H9 (cell line): ENCODE results near the gene C2CD4A. TPM values are rescaled to one million over a fixed set of nuclear protein-coding genes. Genes with fewer than 3 reads are reported as not detected.

Experiments used
- DNase-seq: peaks from one replicate; pipeline ENCODE4 v3.0.0-alpha.2; 2017
- H2AFZ ChIP-seq: one replicate; pipeline ENCODE4 v1.6.1; 2013; ENCODE audit warnings: mild to moderate bottlenecking, low read length, control low read depth, moderate library complexity
- H2AK5ac ChIP-seq: 2 replicates; pipeline ENCODE4 v1.6.1; 2013; ENCODE audit warnings: low read length, control low read depth, mixed read lengths; ENCODE audit not compliant: insufficient read length
- H2BK120ac ChIP-seq: one replicate; pipeline ENCODE4 v1.6.1; 2013; ENCODE audit warnings: low read depth, mild to moderate bottlenecking, low read length, control low read depth, inconsistent platforms; ENCODE audit not compliant: poor library complexity, severe bottlenecking
- H2BK12ac ChIP-seq: 2 replicates; pipeline ENCODE4 v1.6.1; 2013; ENCODE audit warnings: low read length, control low read depth, mixed read lengths, low read depth; ENCODE audit not compliant: insufficient read length
- H2BK15ac ChIP-seq: 2 replicates; pipeline ENCODE4 v1.6.1; 2013; ENCODE audit warnings: low read depth, low read length, control low read depth
- H2BK20ac ChIP-seq: one replicate; pipeline ENCODE4 v1.6.1; 2013; ENCODE audit warnings: low read depth, mild to moderate bottlenecking, low read length, control low read depth, inconsistent platforms; ENCODE audit not compliant: poor library complexity, severe bottlenecking
- H2BK5ac ChIP-seq: 2 replicates; pipeline ENCODE4 v1.6.1; 2013; ENCODE audit warnings: low read length, control low read depth, mixed read lengths; ENCODE audit not compliant: insufficient read length
- H3K14ac ChIP-seq: 2 replicates; pipeline ENCODE4 v1.6.1; 2013; ENCODE audit warnings: low read length, control low read depth; ENCODE audit not compliant: insufficient read depth
- H3K18ac ChIP-seq: 2 replicates; pipeline ENCODE4 v1.6.1; 2013; ENCODE audit warnings: low read depth, mild to moderate bottlenecking, mixed read lengths, low read length, control low read depth; ENCODE audit not compliant: insufficient read length
- H3K23ac ChIP-seq: 2 replicates; pipeline ENCODE4 v1.6.1; 2013; ENCODE audit warnings: low read length, control low read depth, mixed read lengths, low read depth; ENCODE audit not compliant: insufficient read length
- H3K23me2 ChIP-seq: 2 replicates; pipeline ENCODE4 v1.6.1; 2013; ENCODE audit warnings: low read depth, mild to moderate bottlenecking, mixed read lengths, low read length, control low read depth; ENCODE audit not compliant: insufficient read length, poor library complexity, severe bottlenecking
- H3K27ac ChIP-seq: 2 replicates; pipeline ENCODE4 v1.5.1; 2013; ENCODE audit warnings: low read length, control low read depth, mixed read lengths, low read depth; ENCODE audit not compliant: insufficient read length
- H3K27me3 ChIP-seq: 2 replicates; pipeline ENCODE4 v1.6.1; 2013; ENCODE audit warnings: low read length, control low read depth, inconsistent platforms; ENCODE audit not compliant: insufficient read depth
- H3K4ac ChIP-seq: 2 replicates; pipeline ENCODE4 v1.6.1; 2013; ENCODE audit warnings: low read depth, mild to moderate bottlenecking, control low read depth, inconsistent platforms, low read length, moderate library complexity
- H3K4me1 ChIP-seq: 2 replicates; pipeline ENCODE4 v1.6.1; 2013; ENCODE audit warnings: low read length, control low read depth, inconsistent platforms; ENCODE audit not compliant: insufficient read depth
- H3K4me2 ChIP-seq: 2 replicates; pipeline ENCODE4 v1.6.1; 2013; ENCODE audit warnings: low read length, control low read depth, mixed read lengths; ENCODE audit not compliant: insufficient read length, insufficient read depth
- H3K56ac ChIP-seq: 2 replicates; pipeline ENCODE4 v1.6.1; 2013; ENCODE audit warnings: low read depth, mild to moderate bottlenecking, mixed read lengths, low read length, control low read depth; ENCODE audit not compliant: insufficient read length
- H3K79me1 ChIP-seq: 2 replicates; pipeline ENCODE4 v1.6.1; 2013; ENCODE audit warnings: low read depth, mild to moderate bottlenecking, moderate library complexity, low read length, control low read depth, inconsistent platforms; ENCODE audit not compliant: insufficient read depth, poor library complexity, severe bottlenecking
- H3K79me2 ChIP-seq: 2 replicates; pipeline ENCODE4 v1.6.1; 2013; ENCODE audit warnings: low read length, control low read depth, inconsistent platforms; ENCODE audit not compliant: insufficient read depth
- H3K9ac ChIP-seq: 2 replicates; pipeline ENCODE4 v1.6.1; 2013; ENCODE audit warnings: low read length, control low read depth, mixed read lengths; ENCODE audit not compliant: insufficient read length; ENCODE audit errors: extremely low read depth
- H3K9me3 ChIP-seq: one replicate; pipeline ENCODE4 v1.6.1; 2013; ENCODE audit warnings: low read depth, low read length, inconsistent platforms; ENCODE audit not compliant: control insufficient read depth
- H3T11ph ChIP-seq: one replicate; pipeline ENCODE4 v1.6.1; 2013; ENCODE audit warnings: mild to moderate bottlenecking, low read length, control low read depth, inconsistent platforms
- H4K20me1 ChIP-seq: one replicate; pipeline ENCODE4 v1.6.1; 2013; ENCODE audit not compliant: control insufficient read depth, insufficient read length, insufficient read depth
- H4K5ac ChIP-seq: 2 replicates; pipeline ENCODE4 v1.6.1; 2013; ENCODE audit warnings: low read depth, mild to moderate bottlenecking, mixed read lengths, low read length, control low read depth; ENCODE audit not compliant: insufficient read length
- H4K8ac ChIP-seq: replicated peaks from 2 replicates; pipeline ENCODE4 v1.6.1; 2013; ENCODE audit warnings: low read length, control low read depth, mixed read lengths, low read depth; ENCODE audit not compliant: insufficient read length
- H4K91ac ChIP-seq: 2 replicates; pipeline ENCODE4 v1.6.1; 2013; ENCODE audit warnings: low read depth, mild to moderate bottlenecking, moderate library complexity, mixed read lengths, low read length, control low read depth; ENCODE audit not compliant: insufficient read length
- H3K27ac Mint-ChIP-seq, 3 experiments: 2 replicates in 2 of 3; 3 replicates in 1 of 3; pipeline ENCODE4 v1.8.0; 2020 to 2021; ENCODE audit warnings: mixed read lengths in 3 of 3, mild to moderate bottlenecking in 1 of 3, moderate library complexity in 1 of 3
- H3K27me3 Mint-ChIP-seq: 2 replicates; pipeline ENCODE4 v1.8.0; 2021; ENCODE audit warnings: low read depth, mild to moderate bottlenecking, moderate library complexity, mixed read lengths
- H3K36me3 Mint-ChIP-seq, 3 experiments: 2 replicates in 2 of 3; 3 replicates in 1 of 3; pipeline ENCODE4 v1.8.0; 2020 to 2021; ENCODE audit warnings: low read depth in 3 of 3, mixed read lengths in 3 of 3; ENCODE audit not compliant: insufficient read depth in 1 of 3
- H3K4me1 Mint-ChIP-seq, 2 experiments: 2 replicates each; pipeline ENCODE4 v1.8.0; 2020; ENCODE audit warnings: mixed read lengths in 2 of 2
- H3K4me3 Mint-ChIP-seq, 2 experiments: 2 replicates in 1 of 2; 3 replicates in 1 of 2; pipeline ENCODE4 v1.8.0; 2020 to 2021; ENCODE audit warnings: mild to moderate bottlenecking in 2 of 2, mixed read lengths in 2 of 2, moderate library complexity in 1 of 2
- H3K9me3 Mint-ChIP-seq, 2 experiments: 2 replicates in 1 of 2; 3 replicates in 1 of 2; pipeline ENCODE4 v1.8.0; 2020; ENCODE audit warnings: mild to moderate bottlenecking in 2 of 2, mixed read lengths in 2 of 2, moderate library complexity in 1 of 2
- CTCF ChIP-seq: fragments of 200-600 bp; sonication (generic); conservative IDR thresholded peaks from 3 replicates; pipeline ENCODE4 v1.8.0; 2021; ENCODE audit warnings: antibody characterized with exemption, mild to moderate bottlenecking
- WGBS: extraction: QIAGEN DNeasy Blood & Tissue Kit; methylation state at CpG from one replicate; pipeline ENCODE4 v1.1.7; 2013; ENCODE audit warnings: missing lambda C conversion rate, low lambda C conversion rate, mixed read lengths; ENCODE audit not compliant: insufficient read length; ENCODE audit errors: extremely low coverage; 5-methylcytosine and 5-hydroxymethylcytosine counted together
- total RNA-seq: library from RNA; stranded (reverse); gene quantifications from 2 replicates; pipeline ENCODE4 v1.2.1, GENCODE V29; 2021

C2CD4A gene
- total RNA-seq, 1 experiment from 2014 or later = not detected

GRCh38 chr15:62083194-62084154 is 16.7 kb downstream of the C2CD4A start:
- no peak overlapping the region for H3K9ac ChIP-seq
- no peak overlapping the region for H2AK5ac ChIP-seq
- H2BK5ac ChIP-seq = no peak overlapping the region
- H3K9me3 ChIP-seq = no peaks in the 10 kb centered on the region
- no peak overlapping the region for H2BK12ac ChIP-seq
- no peak overlapping the region for H2BK15ac ChIP-seq
- no peak overlapping the region for H2BK20ac ChIP-seq
- H4K20me1 ChIP-seq = no peaks in the 10 kb centered on the region
- no peak overlapping the region for H2BK120ac ChIP-seq
- no peak overlapping the region for H3K56ac ChIP-seq
- Mint-ChIP-seq H3K27me3 (no peaks in the 10 kb centered on the region; the same call in 1 of the 2 replicates), H3K4me1 (peaks cover 0 to 14% of the 10 kb centered on the region in 2 experiments), H3K27ac (no peak overlapping the region; a peak in 1 of 7 replicates), H3K9me3 (peaks cover 7 to 13% of the 10 kb centered on the region in 2 experiments), H3K36me3 (peaks cover 4 to 7% (median 5%) of the 10 kb centered on the region in 3 experiments; a peak in 5 of 7 replicates), H3K4me3 (no peak overlapping the region)
- no peak overlapping the region for H3K4me2 ChIP-seq
- H3K4ac ChIP-seq = no peak overlapping the region
- WGBS = no CpG with 5 or more reads among the region's 9 CpGs
- H4K5ac ChIP-seq = no peak overlapping the region
- no peak overlapping the region for H3K14ac ChIP-seq
- no peak overlapping the region for H4K8ac ChIP-seq
- H3K27me3 ChIP-seq = no peaks in the 10 kb centered on the region; the same call in 1 of the 2 replicates
- H3K27ac ChIP-seq = no peak overlapping the region
- no peak overlapping the region for H2AFZ ChIP-seq
- no peaks in the 10 kb centered on the region for H3K23me2 ChIP-seq
- H3K23ac ChIP-seq = no peak overlapping the region
- H3K18ac ChIP-seq = no peak overlapping the region
- no peaks in the 10 kb centered on the region for H3K79me2 ChIP-seq
- no peak for TF ChIP-seq CTCF
- no peak for DNase-seq
- no peak overlapping the region for H4K91ac ChIP-seq
- no peaks in the 10 kb centered on the region for H3K79me1 ChIP-seq
- H3T11ph ChIP-seq = no peak overlapping the region
- no peaks in the 10 kb centered on the region for H3K4me1 ChIP-seq
